Measurements from ENCODE around the gene SDC1. TPM values are rescaled to one million over a fixed set of nuclear protein-coding genes. Genes with fewer than 3 reads are reported as not detected.
A peak's percentile ranks its signal among the peaks of the same experiment; 100 is the strongest.
"Not testable (repeated sequence)": the region's sequence is repeated elsewhere in the genome, so short reads cannot be mapped to it uniquely, and the experiment has no call there.

SDC1 gene
- total RNA-seq, 1 donor from 2014 or later = 74.3 TPM

- no peaks in the 10 kb centered on the region for H3K79me2 ChIP-seq (ENCODE audit: insufficient read depth, low read length)
- no peak for DNase-seq (ENCODE audit: low read depth)
- Mint-ChIP-seq H3K4me1 (ENCODE audit: low read depth, unreplicated experiment) (no peaks in the 10 kb centered on the region), H3K9me3 (ENCODE audit: unreplicated experiment) (no peaks in the 10 kb centered on the region), H3K36me3 (ENCODE audit: low read depth, unreplicated experiment) (peaks cover 3% of the 10 kb centered on the region), H3K27ac (ENCODE audit: unreplicated experiment) (no peak overlapping the region), H3K27me3 (ENCODE audit: low read depth, unreplicated experiment) (no peaks in the 10 kb centered on the region), H3K4me3 (ENCODE audit: unreplicated experiment) (no peak overlapping the region)
- TF ChIP-seq, protein P1, sequence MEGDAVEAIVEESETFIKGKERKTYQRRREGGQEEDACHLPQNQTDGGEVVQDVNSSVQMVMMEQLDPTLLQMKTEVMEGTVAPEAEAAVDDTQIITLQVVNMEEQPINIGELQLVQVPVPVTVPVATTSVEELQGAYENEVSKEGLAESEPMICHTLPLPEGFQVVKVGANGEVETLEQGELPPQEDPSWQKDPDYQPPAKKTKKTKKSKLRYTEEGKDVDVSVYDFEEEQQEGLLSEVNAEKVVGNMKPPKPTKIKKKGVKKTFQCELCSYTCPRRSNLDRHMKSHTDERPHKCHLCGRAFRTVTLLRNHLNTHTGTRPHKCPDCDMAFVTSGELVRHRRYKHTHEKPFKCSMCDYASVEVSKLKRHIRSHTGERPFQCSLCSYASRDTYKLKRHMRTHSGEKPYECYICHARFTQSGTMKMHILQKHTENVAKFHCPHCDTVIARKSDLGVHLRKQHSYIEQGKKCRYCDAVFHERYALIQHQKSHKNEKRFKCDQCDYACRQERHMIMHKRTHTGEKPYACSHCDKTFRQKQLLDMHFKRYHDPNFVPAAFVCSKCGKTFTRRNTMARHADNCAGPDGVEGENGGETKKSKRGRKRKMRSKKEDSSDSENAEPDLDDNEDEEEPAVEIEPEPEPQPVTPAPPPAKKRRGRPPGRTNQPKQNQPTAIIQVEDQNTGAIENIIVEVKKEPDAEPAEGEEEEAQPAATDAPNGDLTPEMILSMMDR (IDR thresholded peaks at IDR 0.05; ENCODE audit: insufficient read depth, low read depth, low read length) = peak; percentile 10
- no peak for TF ChIP-seq EZH2 (IDR thresholded peaks at IDR 0.05; ENCODE audit: insufficient read depth, low read length)
- H2AFZ ChIP-seq (ENCODE audit: low read depth, low read length) = no peak overlapping the region
- H3K4me3 ChIP-seq (ENCODE audit: insufficient read depth, low read depth, low read length) = no peak overlapping the region
- peaks cover 3% of the 10 kb centered on the region for H3K36me3 ChIP-seq (ENCODE audit: insufficient read depth, low read length)
- no peaks in the 10 kb centered on the region for H3K4me1 ChIP-seq (ENCODE audit: insufficient read depth, low read length)
- no peaks in the 10 kb centered on the region for H4K20me1 ChIP-seq (ENCODE audit: insufficient read depth, low read length)
- H3K9me3 ChIP-seq (ENCODE audit: insufficient read depth, low read depth, low read length) = peaks cover 3% of the 10 kb centered on the region
- no peak for FAIRE-seq
- no peaks in the 10 kb centered on the region for H3K27me3 ChIP-seq (ENCODE audit: insufficient read depth, low read length)
- no peak overlapping the region for H3K27ac ChIP-seq (ENCODE audit: low read depth, low read length)
- H3K9ac ChIP-seq (ENCODE audit: low read length) = no peak overlapping the region
- H3K4me2 ChIP-seq (ENCODE audit: low read length) = no peak overlapping the region
Observed at GRCh38 chr2:20241973-20242726, 17.2 kb upstream of the SDC1 start.

- H3K9me3 Mint-ChIP-seq (ENCODE audit: unreplicated experiment); H3K4me1 Mint-ChIP-seq (ENCODE audit: low read depth, unreplicated experiment); H3K36me3 ChIP-seq (ENCODE audit: insufficient read depth, low read length); H3K4me3 ChIP-seq (ENCODE audit: insufficient read depth, low read depth, low read length); H3K9ac ChIP-seq (ENCODE audit: low read length); FAIRE-seq; H3K4me3 Mint-ChIP-seq (ENCODE audit: unreplicated experiment); H3K27ac Mint-ChIP-seq (ENCODE audit: unreplicated experiment); H3K36me3 Mint-ChIP-seq (ENCODE audit: low read depth, unreplicated experiment); H3K27ac ChIP-seq (ENCODE audit: low read depth, low read length); DNase-seq (ENCODE audit: low read depth); H3K4me2 ChIP-seq (ENCODE audit: low read length); H3K79me2 ChIP-seq (ENCODE audit: insufficient read depth, low read length); H3K4me1 ChIP-seq (ENCODE audit: insufficient read depth, low read length); H4K20me1 ChIP-seq (ENCODE audit: insufficient read depth, low read length); H3K27me3 Mint-ChIP-seq (ENCODE audit: low read depth, unreplicated experiment); H2AFZ ChIP-seq (ENCODE audit: low read depth, low read length); H3K27me3 ChIP-seq (ENCODE audit: insufficient read depth, low read length); H3K9me3 ChIP-seq (ENCODE audit: insufficient read depth, low read depth, low read length): not testable (repeated sequence)
Observed at GRCh38 chr2:20240291-20240690, 15.4 kb upstream of the SDC1 start.

DNA sequence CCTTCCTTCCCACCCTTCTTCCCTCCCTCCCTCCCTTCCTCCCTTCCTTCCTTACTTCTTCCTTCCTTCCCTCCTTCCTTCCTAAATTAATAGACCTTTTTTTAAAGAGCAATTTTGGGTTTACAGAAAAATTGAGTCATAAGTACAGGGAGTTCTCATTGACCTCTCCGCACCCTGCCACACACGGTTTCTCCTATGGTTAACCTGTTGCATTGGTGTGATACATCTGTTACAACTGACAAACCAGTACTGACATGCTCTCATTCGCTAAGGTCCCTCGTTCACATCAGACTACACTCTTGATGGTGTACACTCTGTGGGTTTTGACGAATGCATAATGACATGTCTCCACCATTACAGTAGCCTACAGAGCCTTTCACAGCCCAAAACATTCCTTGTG, 11.6 kb upstream of the SDC1 start:
- no peak for TF ChIP-seq EZH2 (IDR thresholded peaks at IDR 0.05; ENCODE audit: insufficient read depth, low read length)
- TF ChIP-seq, protein P1 (IDR thresholded peaks at IDR 0.05; ENCODE audit: insufficient read depth, low read depth, low read length) = no peak
- Histone ChIP-seq H3K4me2 (ENCODE audit: low read length) (no peak overlapping the region), H3K27ac (ENCODE audit: low read depth, low read length) (no peak overlapping the region), H3K9me3 (ENCODE audit: insufficient read depth, low read depth, low read length) (peaks cover 3% of the 10 kb centered on the region), H3K79me2 (ENCODE audit: insufficient read depth, low read length) (no peaks in the 10 kb centered on the region), H3K4me3 (ENCODE audit: insufficient read depth, low read depth, low read length) (no peak overlapping the region), H3K27me3 (ENCODE audit: insufficient read depth, low read length) (no peaks in the 10 kb centered on the region), H2AFZ (ENCODE audit: low read depth, low read length) (no peak overlapping the region), H3K36me3 (ENCODE audit: insufficient read depth, low read length) (no peaks in the 10 kb centered on the region), H3K9ac (ENCODE audit: low read length) (no peak overlapping the region), H3K4me1 (ENCODE audit: insufficient read depth, low read length) (peaks cover 3% of the 10 kb centered on the region), H4K20me1 (ENCODE audit: insufficient read depth, low read length) (no peaks in the 10 kb centered on the region)
- Mint-ChIP-seq H3K4me3 (ENCODE audit: unreplicated experiment) (no peak overlapping the region), H3K27ac (ENCODE audit: unreplicated experiment) (no peak overlapping the region), H3K27me3 (ENCODE audit: low read depth, unreplicated experiment) (no peaks in the 10 kb centered on the region), H3K9me3 (ENCODE audit: unreplicated experiment) (no peaks in the 10 kb centered on the region), H3K36me3 (ENCODE audit: low read depth, unreplicated experiment) (no peaks in the 10 kb centered on the region), H3K4me1 (ENCODE audit: low read depth, unreplicated experiment) (peaks cover 10% of the 10 kb centered on the region)
- DNase-seq (ENCODE audit: low read depth) (no peak), FAIRE-seq (no peak)

Data from astrocyte (in vitro differentiated cells and primary cell).